WTC11 (cell line): ENCODE results near the gene S100B.

ENCODE experiments used
- ARID4B ChIP-seq: sonication (generic); formaldehyde crosslinking; IDR thresholded peaks from 2 replicates; pipeline ENCODE4 v1.8.0; 2023; ENCODE audit warnings: missing genetic modification reagents, mild to moderate bottlenecking, borderline replicate concordance
- ATF3 ChIP-seq: sonication (generic); formaldehyde crosslinking; conservative IDR thresholded peaks from 2 replicates; pipeline ENCODE4 v1.8.1; 2022; ENCODE audit warnings: mild to moderate bottlenecking, missing genetic modification reagents
- CTCF ChIP-seq: fragments of 200-600 bp; IDR thresholded peaks from 2 replicates; pipeline ENCODE4 v1.8.0; 2022; ENCODE audit warnings: antibody characterized with exemption
- ETV6 ChIP-seq: sonication (generic); formaldehyde crosslinking; IDR thresholded peaks from 2 replicates; pipeline ENCODE4 v1.8.1; 2022; ENCODE audit warnings: mild to moderate bottlenecking, missing genetic modification reagents
- NR1H2 ChIP-seq: sonication (generic); formaldehyde crosslinking; IDR thresholded peaks from 2 replicates; pipeline ENCODE4 v1.9.0; 2021; ENCODE audit warnings: mild to moderate bottlenecking, moderate library complexity, missing genetic modification reagents
- SMAD4 ChIP-seq: sonication (generic); formaldehyde crosslinking; IDR thresholded peaks from 2 replicates; pipeline ENCODE4 v1.8.0; 2022; ENCODE audit warnings: mild to moderate bottlenecking, missing genetic modification reagents
- ZNF138 ChIP-seq: sonication (generic); formaldehyde crosslinking; conservative IDR thresholded peaks from 2 replicates; pipeline ENCODE4 v1.8.1; 2022; ENCODE audit warnings: mild to moderate bottlenecking, moderate library complexity, missing genetic modification reagents
- TF ChIP-seq, protein P1 (sequence below): sonication (generic); formaldehyde crosslinking; conservative IDR thresholded peaks from 2 replicates; pipeline ENCODE4 v1.8.1; 2023; ENCODE audit warnings: mild to moderate bottlenecking, low read depth, missing genetic modification reagents, moderate library complexity

DNA sequence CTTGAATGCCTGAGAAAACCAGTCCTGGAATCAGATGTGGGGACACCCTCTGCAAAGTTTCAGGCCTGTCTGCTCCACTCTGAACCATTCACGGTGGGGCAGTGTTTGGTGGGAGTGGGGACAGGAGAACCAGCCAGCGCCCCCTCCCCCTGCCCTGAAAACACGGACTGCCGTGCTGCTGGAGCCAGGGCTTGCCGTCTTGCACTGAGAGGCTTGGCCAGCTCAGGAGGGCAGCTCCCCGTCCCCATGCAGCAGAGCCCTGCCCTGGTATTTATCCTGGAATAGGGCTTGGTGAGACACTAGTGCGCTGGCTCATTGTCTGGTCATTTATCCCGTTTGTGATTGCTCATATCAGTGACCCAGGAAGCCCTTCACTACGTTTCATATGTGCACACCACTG is 3.9 kb downstream of the S100B start:
- TF ChIP-seq ETV6 (CRISPR knock-in tag) (no peak), CTCF (no peak), ARID4B (CRISPR knock-in tag) (no peak), ZNF138 (CRISPR knock-in tag) (no peak), SMAD4 (CRISPR knock-in tag) (no peak), ATF3 (CRISPR knock-in tag) (no peak), NR1H2 (CRISPR knock-in tag) (no peak)
- TF ChIP-seq, protein P1, sequence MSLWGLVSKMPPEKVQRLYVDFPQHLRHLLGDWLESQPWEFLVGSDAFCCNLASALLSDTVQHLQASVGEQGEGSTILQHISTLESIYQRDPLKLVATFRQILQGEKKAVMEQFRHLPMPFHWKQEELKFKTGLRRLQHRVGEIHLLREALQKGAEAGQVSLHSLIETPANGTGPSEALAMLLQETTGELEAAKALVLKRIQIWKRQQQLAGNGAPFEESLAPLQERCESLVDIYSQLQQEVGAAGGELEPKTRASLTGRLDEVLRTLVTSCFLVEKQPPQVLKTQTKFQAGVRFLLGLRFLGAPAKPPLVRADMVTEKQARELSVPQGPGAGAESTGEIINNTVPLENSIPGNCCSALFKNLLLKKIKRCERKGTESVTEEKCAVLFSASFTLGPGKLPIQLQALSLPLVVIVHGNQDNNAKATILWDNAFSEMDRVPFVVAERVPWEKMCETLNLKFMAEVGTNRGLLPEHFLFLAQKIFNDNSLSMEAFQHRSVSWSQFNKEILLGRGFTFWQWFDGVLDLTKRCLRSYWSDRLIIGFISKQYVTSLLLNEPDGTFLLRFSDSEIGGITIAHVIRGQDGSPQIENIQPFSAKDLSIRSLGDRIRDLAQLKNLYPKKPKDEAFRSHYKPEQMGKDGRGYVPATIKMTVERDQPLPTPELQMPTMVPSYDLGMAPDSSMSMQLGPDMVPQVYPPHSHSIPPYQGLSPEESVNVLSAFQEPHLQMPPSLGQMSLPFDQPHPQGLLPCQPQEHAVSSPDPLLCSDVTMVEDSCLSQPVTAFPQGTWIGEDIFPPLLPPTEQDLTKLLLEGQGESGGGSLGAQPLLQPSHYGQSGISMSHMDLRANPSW (CRISPR knock-in tag), result no peak
